Peyer's patch (tissue), 4 donors: ENCODE measurements around the gene SLC25A13. TPM values are rescaled to one million over a fixed set of nuclear protein-coding genes. Genes with fewer than 3 reads are reported as not detected.
A peak's percentile ranks its signal among the peaks of the same experiment; 100 is the strongest.

ENCODE experiments used
- DNase-seq, 3 donors: peaks; one replicate each; pipeline ENCODE4 v3.0.0-alpha.2; 2017 to 2019
- H3K27ac ChIP-seq, 4 donors: fragments of 200-600 bp; sonication (generic); one replicate each; pipeline ENCODE4 v1.5.1; 2016 to 2019
- H3K27me3 ChIP-seq, 2 donors: fragments of 200-600 bp; sonication (generic); one replicate each; pipeline ENCODE4 v1.5.1; 2019
- H3K36me3 ChIP-seq, 3 donors: fragments of 200-600 bp; sonication (generic); one replicate each; pipeline ENCODE4 v1.5.1; 2016 to 2019
- H3K4me1 ChIP-seq, 4 donors: fragments of 200-600 bp; sonication (generic); one replicate each; pipeline ENCODE4 v1.5.1; 2016 to 2019
- H3K4me3 ChIP-seq, 4 donors: fragments of 200-600 bp; sonication (generic); 1 replicate in 3 of 4; 2 replicates in 1 of 4; pipeline ENCODE4 v1.5.1; 2016 to 2019; ENCODE audit warnings: mild to moderate bottlenecking in 1 of 4
- H3K9me3 ChIP-seq, 4 donors: fragments of 200-600 bp; sonication (generic); one replicate each; pipeline ENCODE4 v1.5.1; 2016 to 2019; ENCODE audit warnings: mild to moderate bottlenecking in 1 of 4
- CTCF ChIP-seq, 6 experiments: fragments of 450-650 bp in 4 of 6; fragments of 200-600 bp in 2 of 6; sonication (generic) in 1 of 6; IDR thresholded peaks; one replicate each; pipeline ENCODE4 v1.5.1; 2017 to 2019; ENCODE audit warnings: antibody characterized with exemption in 6 of 6, mild to moderate bottlenecking in 3 of 6, moderate library complexity in 1 of 6
- POLR2A ChIP-seq, 2 donors: fragments of 450-650 bp; IDR thresholded peaks; one replicate each; pipeline ENCODE4 v1.5.1; 2017; ENCODE audit warnings: antibody characterized with exemption in 2 of 2, mild to moderate bottlenecking in 2 of 2, moderate library complexity in 2 of 2
- total RNA-seq, 4 donors: library from RNA; depleted of rRNA; stranded (reverse); fragments of >200 nt; gene quantifications; one replicate each; pipeline ENCODE4 v1.1.0, GENCODE V29; 2016

The SLC25A13 gene
- total RNA-seq, 4 donors from 2014 or later = 16.5 to 87.8 (median 60.3) TPM

GRCh38 chr7:96354881-96355280, 33.0 kb upstream of the SLC25A13 start:
- TF ChIP-seq CTCF (IDR thresholded peaks at IDR 0.05) (no peak), POLR2A (IDR thresholded peaks at IDR 0.05) (no peak)

GRCh38 chr7:96349572-96349971, 27.7 kb upstream of the SLC25A13 start:
- Histone ChIP-seq H3K4me1 (peaks cover 0 to 5% (median 0%) of the 10 kb centered on the region in 4 donors), H3K9me3 (no peaks in the 10 kb centered on the region), H3K4me3 (no peak overlapping the region), H3K27ac (peak overlapping the region in 3 of 4 donors; percentile 42 to 87 (median 86)), H3K36me3 (no peaks in the 10 kb centered on the region), H3K27me3 (no peaks in the 10 kb centered on the region)
- DNase-seq = peak in 2 of 3 donors; percentile 63 to 82
- TF ChIP-seq CTCF (IDR thresholded peaks at IDR 0.05) (peak in 2 of 6 experiments; percentile 7 to 20), POLR2A (IDR thresholded peaks at IDR 0.05) (peak in 1 of 2 donors; percentile 41)

More at GRCh38 chr7:96354881-96355280, 33.0 kb upstream of the SLC25A13 start:
- DNase-seq = no peak
- H3K36me3 ChIP-seq = no peaks in the 10 kb centered on the region
- no peaks in the 10 kb centered on the region for H3K27me3 ChIP-seq
- no peaks in the 10 kb centered on the region for H3K9me3 ChIP-seq
- no peak overlapping the region for H3K27ac ChIP-seq
- H3K4me3 ChIP-seq = no peak overlapping the region
- no peaks in the 10 kb centered on the region for H3K4me1 ChIP-seq

GRCh38 chr7:96347471-96347870, 25.6 kb upstream of the SLC25A13 start:
- Histone ChIP-seq H3K9me3 (no peaks in the 10 kb centered on the region), H3K27ac (no peak overlapping the region), H3K4me1 (peaks cover 0 to 5% (median 0%) of the 10 kb centered on the region in 4 donors), H3K27me3 (no peaks in the 10 kb centered on the region), H3K4me3 (no peak overlapping the region), H3K36me3 (no peaks in the 10 kb centered on the region)
- no peak for TF ChIP-seq CTCF (IDR thresholded peaks at IDR 0.05)
- DNase-seq = no peak

GRCh38 chr7:96346293-96346953, 24.5 kb upstream of the SLC25A13 start:
- Histone ChIP-seq H3K36me3 (no peaks in the 10 kb centered on the region), H3K9me3 (no peaks in the 10 kb centered on the region), H3K27ac (no peak overlapping the region), H3K4me3 (no peak overlapping the region), H3K27me3 (no peaks in the 10 kb centered on the region), H3K4me1 (peaks cover 0 to 5% (median 0%) of the 10 kb centered on the region in 4 donors)
- TF ChIP-seq POLR2A (IDR thresholded peaks at IDR 0.05) (no peak), CTCF (IDR thresholded peaks at IDR 0.05) (no peak)
- DNase-seq = no peak

- Histone ChIP-seq H3K9me3 (no peaks in the 10 kb centered on the region), H3K4me1 (peaks cover 0 to 5% (median 0%) of the 10 kb centered on the region in 4 donors), H3K4me3 (no peak overlapping the region), H3K27ac (no peak overlapping the region), H3K36me3 (no peaks in the 10 kb centered on the region), H3K27me3 (no peaks in the 10 kb centered on the region)
- DNase-seq = no peak
- no peak for TF ChIP-seq CTCF (IDR thresholded peaks at IDR 0.05)
- TF ChIP-seq POLR2A (IDR thresholded peaks at IDR 0.05) = no peak
These were observed 22.3 kb upstream of the SLC25A13 start for GRCh38 chr7:96344236-96344635.
